ENCODE measurements around the gene DAGLA. TPM values are rescaled to one million over a fixed set of nuclear protein-coding genes. Genes with fewer than 3 reads are reported as not detected.

The DAGLA gene
- total and polyA plus RNA-seq, 2 of the 13 experiments (the other 11 are each of a cell fraction or from before 2014, with no cell fraction given), result 2.6 to 3.9 TPM

DNA sequence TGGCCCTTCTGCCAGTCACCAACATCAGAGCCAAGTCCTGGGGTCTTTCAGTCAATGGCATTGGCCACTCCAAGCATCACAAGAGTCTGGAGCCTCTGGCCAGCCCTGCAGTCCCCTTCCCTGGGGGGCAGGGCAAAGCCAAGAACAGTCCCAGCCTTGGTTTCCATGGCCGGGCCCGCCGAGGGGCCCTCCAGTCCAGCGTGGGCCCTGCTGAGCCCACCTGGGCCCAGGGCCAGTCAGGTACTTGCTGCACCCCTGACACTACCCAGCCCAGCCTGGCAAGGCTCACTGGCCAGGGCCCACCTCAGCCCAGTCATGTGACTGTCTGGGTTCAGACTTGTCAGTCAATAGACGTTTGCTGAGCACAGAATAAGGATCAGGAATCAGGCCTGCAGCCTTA lies 101.4 kb downstream of the DAGLA start:
- BruUV-seq (replicated peaks), result no TSS peak
- TF ChIP-seq CSRNP1 (CRISPR knock-in tag; IDR thresholded peaks at IDR 0.05) (no peak), CENPBD1 (CRISPR knock-in tag; IDR thresholded peaks at IDR 0.05; ENCODE audit: borderline replicate concordance, low read depth) (no peak), MAX (IDR thresholded peaks at IDR 0.05) (no peak), ATM (IDR thresholded peaks at IDR 0.05; ENCODE audit: borderline replicate concordance) (no peak), HOXA9 (CRISPR knock-in tag; IDR thresholded peaks at IDR 0.05; ENCODE audit: borderline replicate concordance) (no peak), ZNF737 (CRISPR knock-in tag; IDR thresholded peaks at IDR 0.05; ENCODE audit: borderline replicate concordance) (no peak)
- TF ChIP-seq, protein P1, sequence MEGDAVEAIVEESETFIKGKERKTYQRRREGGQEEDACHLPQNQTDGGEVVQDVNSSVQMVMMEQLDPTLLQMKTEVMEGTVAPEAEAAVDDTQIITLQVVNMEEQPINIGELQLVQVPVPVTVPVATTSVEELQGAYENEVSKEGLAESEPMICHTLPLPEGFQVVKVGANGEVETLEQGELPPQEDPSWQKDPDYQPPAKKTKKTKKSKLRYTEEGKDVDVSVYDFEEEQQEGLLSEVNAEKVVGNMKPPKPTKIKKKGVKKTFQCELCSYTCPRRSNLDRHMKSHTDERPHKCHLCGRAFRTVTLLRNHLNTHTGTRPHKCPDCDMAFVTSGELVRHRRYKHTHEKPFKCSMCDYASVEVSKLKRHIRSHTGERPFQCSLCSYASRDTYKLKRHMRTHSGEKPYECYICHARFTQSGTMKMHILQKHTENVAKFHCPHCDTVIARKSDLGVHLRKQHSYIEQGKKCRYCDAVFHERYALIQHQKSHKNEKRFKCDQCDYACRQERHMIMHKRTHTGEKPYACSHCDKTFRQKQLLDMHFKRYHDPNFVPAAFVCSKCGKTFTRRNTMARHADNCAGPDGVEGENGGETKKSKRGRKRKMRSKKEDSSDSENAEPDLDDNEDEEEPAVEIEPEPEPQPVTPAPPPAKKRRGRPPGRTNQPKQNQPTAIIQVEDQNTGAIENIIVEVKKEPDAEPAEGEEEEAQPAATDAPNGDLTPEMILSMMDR (CRISPR knock-in tag; IDR thresholded peaks at IDR 0.05), result no peak
- Histone ChIP-seq H3K4me3 (replicated peaks in 1 of 3; ENCODE audit: insufficient read depth in 1 of 3, low read depth in 2 of 3, low read length in 3 of 3) (no peak overlapping the region), H3K9me3 (ENCODE audit: low read length) (no peaks in the 10 kb centered on the region), H3K27me3 (ENCODE audit: control insufficient read depth in 1 of 2, insufficient read depth in 2 of 2, low read length in 2 of 2) (no peaks in the 10 kb centered on the region), H4K20me1 (ENCODE audit: insufficient read depth, low read length) (no peaks in the 10 kb centered on the region), H3K27ac (ENCODE audit: extremely low read length, insufficient read depth, low read length) (no peak overlapping the region), H2AFZ (ENCODE audit: low read length) (no peak overlapping the region), H3K79me2 (ENCODE audit: insufficient read depth, low read length) (no peaks in the 10 kb centered on the region), H3K4me1 (ENCODE audit: insufficient read depth, low read length) (no peaks in the 10 kb centered on the region), H3K4me2 (ENCODE audit: low read depth, low read length) (no peak overlapping the region), H3K9ac (ENCODE audit: insufficient read depth, low read depth, low read length) (no peak overlapping the region), H3K36me3 (replicated peaks in 1 of 2; ENCODE audit: control insufficient read depth in 1 of 2, insufficient read depth in 2 of 2, low read length in 2 of 2) (peaks cover 36 to 82% of the 10 kb centered on the region in 2 experiments; a peak in 4 of 5 replicates)
- FAIRE-seq, result no peak
- intact Hi-C loops (cut with micrococcal nuclease; ENCODE audit: unreplicated experiment) (no loop called here), in situ Hi-C loops (cut with HindIII; ENCODE audit: extremely low pct_ligation_motif_present, low pct_unique_long_range_greater_than_20kb) (loop anchor here (5.0 kb wide), 1 partner anchor 34 kb away; no protein-coding TSS in a partner anchor)
- ChIA-PET CTCF (ENCODE audit: low intra/inter-chr PET ratio, low total read pairs) (no interaction called here), POLR2A (interaction anchor here (0.9 kb wide), 1 partner anchor 33 kb away, joined by 3 read pairs; no protein-coding TSS in a partner anchor)
- ATAC-seq, result no peak
- no peak for DNase-seq (ENCODE audit: low spot score)
- WGBS (ENCODE audit: low lambda C conversion rate), result 83% methylated on average over 1 of the region's 5 CpGs
